K562 (cell line): Measurements from ENCODE around the gene TMEM121. TPM values are rescaled to one million over a fixed set of nuclear protein-coding genes. Genes with fewer than 3 reads are reported as not detected.

Experiments used
- BACH1 ChIP-seq: fragments of 200-800 bp; sonication (Bioruptor generic); IDR thresholded peaks from 2 replicates; pipeline ENCODE4 v1.6.1; 2016; ENCODE audit warnings: missing genetic modification characterization, missing compliant biosample characterization
- CHD4 ChIP-seq: fragments of 200-600 bp; sonication (generic); IDR thresholded peaks from 3 replicates; pipeline ENCODE4 v1.6.1; 2012; ENCODE audit warnings: low read depth, mild to moderate bottlenecking, mixed read lengths, low read length, inconsistent platforms; ENCODE audit not compliant: insufficient read depth, insufficient replicate concordance, poor library complexity, severe bottlenecking
- HCFC1 ChIP-seq: IDR thresholded peaks from 2 replicates; pipeline ENCODE4 v1.6.1; 2012; ENCODE audit warnings: low read depth, low read length, improper control_type of control experiment
- HDGF ChIP-seq: fragments of 450-650 bp; IDR thresholded peaks from 2 replicates; pipeline ENCODE4 v1.6.1; 2016
- NCOA2 ChIP-seq, 2 experiments: fragments of 450-650 bp; IDR thresholded peaks; 2 replicates each; pipeline ENCODE4 v1.6.1; 2018; ENCODE audit warnings: mild to moderate bottlenecking in 2 of 2, moderate library complexity in 1 of 2; ENCODE audit not compliant: partially characterized antibody in 2 of 2
- NRF1 ChIP-seq, 2 experiments: fragments of 450-650 bp; IDR thresholded peaks in 1 of 2; conservative IDR thresholded peaks in 1 of 2; 2 replicates each; pipeline ENCODE4 v1.6.1; 2014; ENCODE audit warnings: mild to moderate bottlenecking in 2 of 2
- POLR2G ChIP-seq: fragments of 200-400 bp; formaldehyde crosslinking; IDR thresholded peaks from 2 replicates; pipeline ENCODE4 v1.6.1; 2017; ENCODE audit warnings: low read depth, mild to moderate bottlenecking, antibody characterized with exemption, low read length, moderate library complexity
- RBM39 ChIP-seq: fragments of 200-400 bp; formaldehyde crosslinking; optimal IDR thresholded peaks from 2 replicates; pipeline ENCODE3; 2018; ENCODE audit warnings: low read depth, low read length
- ZNF197 ChIP-seq: fragments of 200-800 bp; sonication (Bioruptor generic); IDR thresholded peaks from 2 replicates; pipeline ENCODE4 v1.6.1; 2016; ENCODE audit warnings: low read depth, missing genetic modification characterization, missing compliant biosample characterization
- polyA plus RNA-seq, 8 experiments: library from polyadenylated mRNA; depleted of rRNA in 4 of 8; stranded (reverse) in 5 of 8; unstranded in 3 of 8; fragments of >200 nt; fragmentation: Nextera tagmentation in 2 of 8; fragmentation: Illumina TruSeq in 1 of 8; extraction: Ambion mirVana in 2 of 8; extraction: Trizol in 1 of 8; gene quantifications; 2 replicates each; pipeline versions ENCODE4 v1.2.1 to v1.2.3, GENCODE V29; 2011 to 2014; ENCODE audit warnings: inconsistent platforms in 1 of 8, missing spikeins in 1 of 8
- total RNA-seq, 7 experiments: library from RNA; depleted of rRNA in 6 of 7; stranded (reverse); fragments of >200 nt in 6 of 7; fragmentation: Illumina TruSeq in 2 of 7; extraction: Trizol in 2 of 7; gene quantifications; 2 replicates each; pipeline versions ENCODE4 v1.2.1 to v1.2.3, GENCODE V29; 2011 to 2021; ENCODE audit warnings: low replicate concordance in 1 of 7
- TF ChIP-seq, protein P1 (sequence below), 2 experiments: fragments of 450-650 bp; formaldehyde crosslinking in 1 of 2; IDR thresholded peaks; 2 replicates each; pipeline versions ENCODE4 v1.4.0 to v1.6.1; 2014 to 2020; ENCODE audit warnings: mild to moderate bottlenecking in 2 of 2, borderline replicate concordance in 1 of 2, low read depth in 1 of 2
- TF ChIP-seq, protein P2 (sequence below): fragments of 450-650 bp; formaldehyde crosslinking; IDR thresholded peaks from 2 replicates; pipeline ENCODE4 v1.4.0; 2022; ENCODE audit warnings: missing genetic modification characterization
- TF ChIP-seq, protein P3 (sequence below), 2 experiments: IDR thresholded peaks in 1 of 2; conservative IDR thresholded peaks in 1 of 2; 2 replicates each; pipeline ENCODE4 v1.6.1; 2016; ENCODE audit warnings: low read depth in 2 of 2, mild to moderate bottlenecking in 1 of 2, missing compliant biosample characterization in 1 of 2, missing genetic modification characterization in 1 of 2, moderate library complexity in 1 of 2
- TF ChIP-seq, protein P4 (sequence below): fragments of 250-450 bp; sonication (Bioruptor Pico); IDR thresholded peaks from 2 replicates; pipeline ENCODE4 v1.8.0; 2021; ENCODE audit warnings: borderline replicate concordance, mild to moderate bottlenecking, moderate library complexity; ENCODE audit not compliant: poor library complexity, severe bottlenecking

Gene TMEM121
- total and polyA plus RNA-seq, 9 of the 15 experiments (the other 6 are each of a cell fraction or from before 2014, with no cell fraction given): 0.31 to 0.36 TPM; not detected in 7

DNA sequence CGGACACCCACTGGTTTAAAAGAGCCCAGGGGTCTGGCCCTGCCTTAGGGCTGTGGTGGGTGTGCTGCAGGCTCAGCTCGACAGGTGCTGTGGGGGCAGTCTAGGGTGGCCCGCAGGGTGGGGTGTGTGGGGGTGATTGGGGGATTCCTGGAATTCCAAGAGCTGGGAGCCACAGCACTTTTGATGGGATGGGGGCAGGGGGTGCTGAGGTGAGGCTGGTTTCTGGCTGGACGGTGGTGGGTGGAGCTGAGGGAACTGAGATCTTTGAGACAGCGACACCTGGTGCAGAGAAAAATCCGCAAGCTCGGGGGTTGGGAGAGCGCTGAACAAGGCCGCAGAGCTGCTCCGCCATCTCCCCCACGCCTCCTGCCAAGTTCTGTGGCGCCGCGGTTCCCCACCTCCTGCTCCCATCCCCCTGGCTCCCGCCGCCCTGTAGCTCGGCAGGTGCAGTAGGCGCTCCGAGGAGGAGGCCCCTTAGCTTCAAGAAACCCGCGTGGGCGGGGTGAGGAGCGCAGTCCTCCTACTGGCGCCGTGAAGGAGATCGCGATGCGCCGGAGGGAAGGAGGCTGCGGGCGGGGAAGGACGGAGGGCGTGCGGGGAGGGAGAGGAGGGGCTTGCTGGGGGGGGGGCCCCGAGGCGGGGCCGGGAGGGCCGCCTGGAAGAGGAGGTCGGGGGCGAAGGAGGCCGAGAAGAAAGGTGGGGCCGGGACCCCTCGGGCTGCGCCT, 36.7 kb upstream of the TMEM121 start (continued):
- TF ChIP-seq, protein P1, sequence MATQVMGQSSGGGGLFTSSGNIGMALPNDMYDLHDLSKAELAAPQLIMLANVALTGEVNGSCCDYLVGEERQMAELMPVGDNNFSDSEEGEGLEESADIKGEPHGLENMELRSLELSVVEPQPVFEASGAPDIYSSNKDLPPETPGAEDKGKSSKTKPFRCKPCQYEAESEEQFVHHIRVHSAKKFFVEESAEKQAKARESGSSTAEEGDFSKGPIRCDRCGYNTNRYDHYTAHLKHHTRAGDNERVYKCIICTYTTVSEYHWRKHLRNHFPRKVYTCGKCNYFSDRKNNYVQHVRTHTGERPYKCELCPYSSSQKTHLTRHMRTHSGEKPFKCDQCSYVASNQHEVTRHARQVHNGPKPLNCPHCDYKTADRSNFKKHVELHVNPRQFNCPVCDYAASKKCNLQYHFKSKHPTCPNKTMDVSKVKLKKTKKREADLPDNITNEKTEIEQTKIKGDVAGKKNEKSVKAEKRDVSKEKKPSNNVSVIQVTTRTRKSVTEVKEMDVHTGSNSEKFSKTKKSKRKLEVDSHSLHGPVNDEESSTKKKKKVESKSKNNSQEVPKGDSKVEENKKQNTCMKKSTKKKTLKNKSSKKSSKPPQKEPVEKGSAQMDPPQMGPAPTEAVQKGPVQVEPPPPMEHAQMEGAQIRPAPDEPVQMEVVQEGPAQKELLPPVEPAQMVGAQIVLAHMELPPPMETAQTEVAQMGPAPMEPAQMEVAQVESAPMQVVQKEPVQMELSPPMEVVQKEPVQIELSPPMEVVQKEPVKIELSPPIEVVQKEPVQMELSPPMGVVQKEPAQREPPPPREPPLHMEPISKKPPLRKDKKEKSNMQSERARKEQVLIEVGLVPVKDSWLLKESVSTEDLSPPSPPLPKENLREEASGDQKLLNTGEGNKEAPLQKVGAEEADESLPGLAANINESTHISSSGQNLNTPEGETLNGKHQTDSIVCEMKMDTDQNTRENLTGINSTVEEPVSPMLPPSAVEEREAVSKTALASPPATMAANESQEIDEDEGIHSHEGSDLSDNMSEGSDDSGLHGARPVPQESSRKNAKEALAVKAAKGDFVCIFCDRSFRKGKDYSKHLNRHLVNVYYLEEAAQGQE (IDR thresholded peaks at IDR 0.05; ENCODE audit: borderline replicate concordance): peak; percentile 53; the same call in 1 of the 2 replicates
- TF ChIP-seq, protein P1 (CRISPR knock-in tag; IDR thresholded peaks at IDR 0.05; ENCODE audit: low read depth): no peak
- TF ChIP-seq NCOA2 (IDR thresholded peaks at IDR 0.05; ENCODE audit: partially characterized antibody in 2 of 2) (no peak), RBM39 (no peak), HCFC1 (no peak), HDGF (no peak), BACH1 (no peak), ZNF197 (CRISPR knock-in tag) (no peak), NRF1 (conservative IDR thresholded peaks at IDR 0.05 in 1 of 2, IDR thresholded peaks at IDR 0.05 in 1 of 2) (peak; percentile 53; a peak in 2 of 4 replicates), POLR2G (peak; percentile 69; the same call in 1 of the 2 replicates), CHD4 (no peak)
- TF ChIP-seq, protein P2, sequence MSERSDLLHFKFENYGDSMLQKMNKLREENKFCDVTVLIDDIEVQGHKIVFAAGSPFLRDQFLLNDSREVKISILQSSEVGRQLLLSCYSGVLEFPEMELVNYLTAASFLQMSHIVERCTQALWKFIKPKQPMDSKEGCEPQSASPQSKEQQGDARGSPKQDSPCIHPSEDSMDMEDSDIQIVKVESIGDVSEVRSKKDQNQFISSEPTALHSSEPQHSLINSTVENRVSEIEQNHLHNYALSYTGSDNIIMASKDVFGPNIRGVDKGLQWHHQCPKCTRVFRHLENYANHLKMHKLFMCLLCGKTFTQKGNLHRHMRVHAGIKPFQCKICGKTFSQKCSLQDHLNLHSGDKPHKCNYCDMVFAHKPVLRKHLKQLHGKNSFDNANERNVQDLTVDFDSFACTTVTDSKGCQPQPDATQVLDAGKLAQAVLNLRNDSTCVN (CRISPR knock-in tag): no peak
- TF ChIP-seq, protein P3, sequence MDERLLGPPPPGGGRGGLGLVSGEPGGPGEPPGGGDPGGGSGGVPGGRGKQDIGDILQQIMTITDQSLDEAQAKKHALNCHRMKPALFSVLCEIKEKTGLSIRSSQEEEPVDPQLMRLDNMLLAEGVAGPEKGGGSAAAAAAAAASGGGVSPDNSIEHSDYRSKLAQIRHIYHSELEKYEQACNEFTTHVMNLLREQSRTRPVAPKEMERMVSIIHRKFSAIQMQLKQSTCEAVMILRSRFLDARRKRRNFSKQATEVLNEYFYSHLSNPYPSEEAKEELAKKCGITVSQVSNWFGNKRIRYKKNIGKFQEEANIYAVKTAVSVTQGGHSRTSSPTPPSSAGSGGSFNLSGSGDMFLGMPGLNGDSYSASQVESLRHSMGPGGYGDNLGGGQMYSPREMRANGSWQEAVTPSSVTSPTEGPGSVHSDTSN (CRISPR knock-in tag; IDR thresholded peaks at IDR 0.05; ENCODE audit: low read depth): no peak
- TF ChIP-seq, protein P3 (tag; conservative IDR thresholded peaks at IDR 0.05; ENCODE audit: low read depth): no peak
- TF ChIP-seq, protein P4, sequence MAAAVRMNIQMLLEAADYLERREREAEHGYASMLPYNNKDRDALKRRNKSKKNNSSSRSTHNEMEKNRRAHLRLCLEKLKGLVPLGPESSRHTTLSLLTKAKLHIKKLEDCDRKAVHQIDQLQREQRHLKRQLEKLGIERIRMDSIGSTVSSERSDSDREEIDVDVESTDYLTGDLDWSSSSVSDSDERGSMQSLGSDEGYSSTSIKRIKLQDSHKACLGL (CRISPR knock-in tag): no peak
